Measurements from ENCODE around the gene NUMB.

Gene NUMB

GRCh38 chr14:73232984-73233383 is 225.4 kb downstream of the NUMB start:
- Histone ChIP-seq H4K91ac (ENCODE audit: low read depth, low read length) (no peak overlapping the region), H3K4me3 (ENCODE audit: low read depth, low read length) (no peak overlapping the region), H4K12ac (ENCODE audit: low read depth, low read length) (no peak overlapping the region), H2BK12ac (ENCODE audit: low read length) (no peak overlapping the region), H4K8ac (ENCODE audit: low read depth, low read length) (no peak overlapping the region), H3K79me2 (ENCODE audit: control insufficient read depth, insufficient read depth, low read length, poor library complexity) (no peaks in the 10 kb centered on the region), H3K4ac (ENCODE audit: low read depth, low read length) (no peak overlapping the region), H3K27ac (ENCODE audit: low read depth, low read length) (no peak overlapping the region), H3K79me1 (ENCODE audit: low read length) (no peaks in the 10 kb centered on the region), H2AFZ (ENCODE audit: insufficient read depth, low read length, poor library complexity) (no peak overlapping the region), H3K9ac (ENCODE audit: low read length) (no peak overlapping the region), H3K23ac (ENCODE audit: low read length) (no peak overlapping the region), H3K18ac (ENCODE audit: low read length) (no peak overlapping the region), H2BK5ac (ENCODE audit: low read depth, low read length, poor library complexity) (no peak overlapping the region), H3K36me3 (ENCODE audit: control insufficient read depth in 1 of 2, insufficient read depth in 2 of 2, low read length in 2 of 2) (peaks cover 0 to 6% of the 10 kb centered on the region in 2 experiments), H3K14ac (ENCODE audit: low read length) (no peak overlapping the region), H3K4me1 (ENCODE audit: control insufficient read depth in 1 of 2, insufficient read depth in 2 of 2, low read length in 2 of 2) (peaks cover 7 to 8% of the 10 kb centered on the region in 2 experiments), H2AK5ac (ENCODE audit: low read length) (no peak overlapping the region), H3K4me2 (ENCODE audit: low read length) (no peak overlapping the region), H3K27me3 (ENCODE audit: insufficient read depth, low read length) (peaks cover 36% of the 10 kb centered on the region), H2BK120ac (ENCODE audit: insufficient read depth, low read length, poor library complexity) (no peak overlapping the region), H3K9me3 (ENCODE audit: insufficient read depth, low read depth, low read length) (no peaks in the 10 kb centered on the region)
- WGBS (ENCODE audit: extremely low coverage, insufficient coverage, insufficient read length) = no CpG with 5 or more reads among the region's 8 CpGs
- peak in 1 of 2 donors; percentile 23 for DNase-seq

- H4K12ac ChIP-seq (ENCODE audit: low read depth, low read length) = no peak overlapping the region
- H2BK120ac ChIP-seq (ENCODE audit: insufficient read depth, low read length, poor library complexity) = no peak overlapping the region
- no peak overlapping the region for H3K9ac ChIP-seq (ENCODE audit: low read length)
- H3K14ac ChIP-seq (ENCODE audit: low read length) = no peak overlapping the region
- H2AK5ac ChIP-seq (ENCODE audit: low read length) = no peak overlapping the region
- H3K4ac ChIP-seq (ENCODE audit: low read depth, low read length) = no peak overlapping the region
- DNase-seq = no peak
- peaks cover under 1 to 3% of the 10 kb centered on the region in 2 experiments for H3K4me1 ChIP-seq (ENCODE audit: control insufficient read depth in 1 of 2, insufficient read depth in 2 of 2, low read length in 2 of 2)
- H4K8ac ChIP-seq (ENCODE audit: low read depth, low read length) = no peak overlapping the region
- no peak overlapping the region for H3K27ac ChIP-seq (ENCODE audit: low read depth, low read length)
- no peaks in the 10 kb centered on the region for H3K79me1 ChIP-seq (ENCODE audit: low read length)
- peaks cover 0 to 6% of the 10 kb centered on the region in 2 experiments for H3K36me3 ChIP-seq (ENCODE audit: control insufficient read depth in 1 of 2, insufficient read depth in 2 of 2, low read length in 2 of 2)
- H3K4me3 ChIP-seq (ENCODE audit: low read depth, low read length) = no peak overlapping the region
- H3K23ac ChIP-seq (ENCODE audit: low read length) = no peak overlapping the region
- H3K9me3 ChIP-seq (ENCODE audit: insufficient read depth, low read depth, low read length) = no peaks in the 10 kb centered on the region
- no peak overlapping the region for H2BK5ac ChIP-seq (ENCODE audit: low read depth, low read length, poor library complexity)
- no peak overlapping the region for H2AFZ ChIP-seq (ENCODE audit: insufficient read depth, low read length, poor library complexity)
- WGBS (ENCODE audit: extremely low coverage, insufficient coverage, insufficient read length) = no CpG with 5 or more reads among the region's 19 CpGs
- no peaks in the 10 kb centered on the region for H3K79me2 ChIP-seq (ENCODE audit: control insufficient read depth, insufficient read depth, low read length, poor library complexity)
- no peak overlapping the region for H2BK12ac ChIP-seq (ENCODE audit: low read length)
- H3K4me2 ChIP-seq (ENCODE audit: low read length) = no peak overlapping the region
- H4K91ac ChIP-seq (ENCODE audit: low read depth, low read length) = no peak overlapping the region
- no peak overlapping the region for H3K18ac ChIP-seq (ENCODE audit: low read length)
- H3K27me3 ChIP-seq (ENCODE audit: insufficient read depth, low read length) = peaks cover 29% of the 10 kb centered on the region
Measured at GRCh38 chr14:73231981-73232851, 226.1 kb downstream of the NUMB start.

- DNase-seq = no peak
- H3K4me2 ChIP-seq (ENCODE audit: low read length) = no peak overlapping the region
- H2AFZ ChIP-seq (ENCODE audit: insufficient read depth, low read length, poor library complexity) = no peak overlapping the region
- peaks cover 12% of the 10 kb centered on the region for H3K27me3 ChIP-seq (ENCODE audit: insufficient read depth, low read length)
- H3K9me3 ChIP-seq (ENCODE audit: insufficient read depth, low read depth, low read length) = no peaks in the 10 kb centered on the region
- WGBS (ENCODE audit: extremely low coverage, insufficient coverage, insufficient read length) = no CpG with 5 or more reads among the region's 6 CpGs
- no peak overlapping the region for H3K23ac ChIP-seq (ENCODE audit: low read length)
- no peaks in the 10 kb centered on the region for H3K79me1 ChIP-seq (ENCODE audit: low read length)
- H3K36me3 ChIP-seq (ENCODE audit: control insufficient read depth in 1 of 2, insufficient read depth in 2 of 2, low read length in 2 of 2) = peaks cover 0 to 6% of the 10 kb centered on the region in 2 experiments
- H3K9ac ChIP-seq (ENCODE audit: low read length) = no peak overlapping the region
- H3K18ac ChIP-seq (ENCODE audit: low read length) = no peak overlapping the region
- no peak overlapping the region for H2BK120ac ChIP-seq (ENCODE audit: insufficient read depth, low read length, poor library complexity)
- no peak overlapping the region for H2BK5ac ChIP-seq (ENCODE audit: low read depth, low read length, poor library complexity)
- no peak overlapping the region for H3K4ac ChIP-seq (ENCODE audit: low read depth, low read length)
- H3K4me1 ChIP-seq (ENCODE audit: control insufficient read depth in 1 of 2, insufficient read depth in 2 of 2, low read length in 2 of 2) = peaks cover 0 to 2% of the 10 kb centered on the region in 2 experiments
- H2BK12ac ChIP-seq (ENCODE audit: low read length) = no peak overlapping the region
- no peak overlapping the region for H4K12ac ChIP-seq (ENCODE audit: low read depth, low read length)
- no peak overlapping the region for H3K27ac ChIP-seq (ENCODE audit: low read depth, low read length)
- H4K91ac ChIP-seq (ENCODE audit: low read depth, low read length) = no peak overlapping the region
- no peaks in the 10 kb centered on the region for H3K79me2 ChIP-seq (ENCODE audit: control insufficient read depth, insufficient read depth, low read length, poor library complexity)
- H3K4me3 ChIP-seq (ENCODE audit: low read depth, low read length) = no peak overlapping the region
- H4K8ac ChIP-seq (ENCODE audit: low read depth, low read length) = no peak overlapping the region
- no peak overlapping the region for H2AK5ac ChIP-seq (ENCODE audit: low read length)
- H3K14ac ChIP-seq (ENCODE audit: low read length) = no peak overlapping the region
Measured at GRCh38 chr14:73230051-73230450, 228.3 kb downstream of the NUMB start.

- H3K36me3 ChIP-seq (ENCODE audit: control insufficient read depth in 1 of 2, insufficient read depth in 2 of 2, low read length in 2 of 2) = peaks cover 1 to 10% of the 10 kb centered on the region in 2 experiments
- WGBS (ENCODE audit: extremely low coverage, insufficient coverage, insufficient read length) = no CpG with 5 or more reads among the region's 25 CpGs
- H3K79me1 ChIP-seq (ENCODE audit: low read length) = no peaks in the 10 kb centered on the region
- no peaks in the 10 kb centered on the region for H3K79me2 ChIP-seq (ENCODE audit: control insufficient read depth, insufficient read depth, low read length, poor library complexity)
- H3K27ac ChIP-seq (ENCODE audit: low read depth, low read length) = no peak overlapping the region
- H3K23ac ChIP-seq (ENCODE audit: low read length) = no peak overlapping the region
- H3K27me3 ChIP-seq (ENCODE audit: insufficient read depth, low read length) = peaks cover 2% of the 10 kb centered on the region
- no peak overlapping the region for H4K8ac ChIP-seq (ENCODE audit: low read depth, low read length)
- H3K4me1 ChIP-seq (ENCODE audit: control insufficient read depth in 1 of 2, insufficient read depth in 2 of 2, low read length in 2 of 2) = peaks cover 0 to 2% of the 10 kb centered on the region in 2 experiments
- no peak overlapping the region for H2BK120ac ChIP-seq (ENCODE audit: insufficient read depth, low read length, poor library complexity)
- no peak overlapping the region for H2BK5ac ChIP-seq (ENCODE audit: low read depth, low read length, poor library complexity)
- H3K9me3 ChIP-seq (ENCODE audit: insufficient read depth, low read depth, low read length) = no peaks in the 10 kb centered on the region
- no peak overlapping the region for H3K4ac ChIP-seq (ENCODE audit: low read depth, low read length)
- H3K18ac ChIP-seq (ENCODE audit: low read length) = no peak overlapping the region
- DNase-seq = peak; percentile 87 to 92
- H3K4me2 ChIP-seq (ENCODE audit: low read length) = no peak overlapping the region
- H3K9ac ChIP-seq (ENCODE audit: low read length) = no peak overlapping the region
- no peak overlapping the region for H3K4me3 ChIP-seq (ENCODE audit: low read depth, low read length)
- H3K14ac ChIP-seq (ENCODE audit: low read length) = no peak overlapping the region
- no peak overlapping the region for H4K91ac ChIP-seq (ENCODE audit: low read depth, low read length)
- no peak overlapping the region for H2BK12ac ChIP-seq (ENCODE audit: low read length)
- H2AK5ac ChIP-seq (ENCODE audit: low read length) = no peak overlapping the region
- H4K12ac ChIP-seq (ENCODE audit: low read depth, low read length) = no peak overlapping the region
- no peak overlapping the region for H2AFZ ChIP-seq (ENCODE audit: insufficient read depth, low read length, poor library complexity)
Measured at GRCh38 chr14:73227812-73228781, 230.2 kb downstream of the NUMB start.
